ENCODE results near the gene IFT80. TPM values are rescaled to one million over a fixed set of nuclear protein-coding genes. Genes with fewer than 3 reads are reported as not detected.

The IFT80 gene
- total and polyA plus RNA-seq, 2 experiments from 2014 or later = 14.1 to 33.0 TPM

DNA sequence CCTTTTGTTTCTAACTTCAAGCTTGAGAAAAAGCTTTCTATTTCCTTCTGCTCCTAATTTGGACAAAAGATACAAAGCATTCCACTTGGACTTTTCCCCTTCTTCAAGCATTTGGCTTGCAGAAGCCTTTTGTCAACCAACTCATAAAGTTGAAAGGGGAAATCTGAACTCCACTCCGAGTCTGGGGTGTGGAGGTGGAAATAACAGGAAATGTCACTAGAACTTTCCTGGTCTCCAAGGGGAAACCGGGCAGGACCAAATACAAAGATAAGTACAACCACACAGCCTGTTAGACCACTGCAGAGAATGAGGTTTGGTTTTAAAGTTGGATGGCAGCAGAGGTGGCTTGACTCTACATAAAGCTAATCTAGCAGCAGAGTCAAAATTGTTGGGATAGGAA is 178.0 kb downstream of the IFT80 start:
- Mint-ChIP-seq H3K27me3 (ENCODE audit: insufficient read depth, low read depth, poor library complexity) (peaks cover 24% of the 10 kb centered on the region), H3K27ac (no peak overlapping the region), H3K36me3 (ENCODE audit: low read depth) (no peaks in the 10 kb centered on the region), H3K9me3 (no peaks in the 10 kb centered on the region), H3K4me3 (no peak overlapping the region), H3K4me1 (peaks cover 5% of the 10 kb centered on the region; the same call in 2 of the 3 replicates)
- H3K36me3 ChIP-seq (ENCODE audit: insufficient read depth) = no peaks in the 10 kb centered on the region
- DNase-seq (ENCODE audit: low spot score) (no peak), ATAC-seq (no peak)
- H3K4me3 ChIP-seq = no peak overlapping the region
- peaks cover 38% of the 10 kb centered on the region for H3K27me3 ChIP-seq (ENCODE audit: insufficient read depth)
- H3K27ac ChIP-seq (ENCODE audit: low read depth) = no peak overlapping the region
- no peaks in the 10 kb centered on the region; the same call in 1 of the 2 replicates for H3K4me1 ChIP-seq (ENCODE audit: insufficient read depth)
- H2AFZ ChIP-seq = no peak overlapping the region
- H3K4me2 ChIP-seq = no peak overlapping the region
- no peak for TF ChIP-seq ZNF114 (CRISPR knock-in tag; IDR thresholded peaks at IDR 0.05)
- TF ChIP-seq, protein P1, sequence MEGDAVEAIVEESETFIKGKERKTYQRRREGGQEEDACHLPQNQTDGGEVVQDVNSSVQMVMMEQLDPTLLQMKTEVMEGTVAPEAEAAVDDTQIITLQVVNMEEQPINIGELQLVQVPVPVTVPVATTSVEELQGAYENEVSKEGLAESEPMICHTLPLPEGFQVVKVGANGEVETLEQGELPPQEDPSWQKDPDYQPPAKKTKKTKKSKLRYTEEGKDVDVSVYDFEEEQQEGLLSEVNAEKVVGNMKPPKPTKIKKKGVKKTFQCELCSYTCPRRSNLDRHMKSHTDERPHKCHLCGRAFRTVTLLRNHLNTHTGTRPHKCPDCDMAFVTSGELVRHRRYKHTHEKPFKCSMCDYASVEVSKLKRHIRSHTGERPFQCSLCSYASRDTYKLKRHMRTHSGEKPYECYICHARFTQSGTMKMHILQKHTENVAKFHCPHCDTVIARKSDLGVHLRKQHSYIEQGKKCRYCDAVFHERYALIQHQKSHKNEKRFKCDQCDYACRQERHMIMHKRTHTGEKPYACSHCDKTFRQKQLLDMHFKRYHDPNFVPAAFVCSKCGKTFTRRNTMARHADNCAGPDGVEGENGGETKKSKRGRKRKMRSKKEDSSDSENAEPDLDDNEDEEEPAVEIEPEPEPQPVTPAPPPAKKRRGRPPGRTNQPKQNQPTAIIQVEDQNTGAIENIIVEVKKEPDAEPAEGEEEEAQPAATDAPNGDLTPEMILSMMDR (conservative IDR thresholded peaks at IDR 0.05; ENCODE audit: low read depth in 2 of 2) = no peak
- TF ChIP-seq, protein P2, sequence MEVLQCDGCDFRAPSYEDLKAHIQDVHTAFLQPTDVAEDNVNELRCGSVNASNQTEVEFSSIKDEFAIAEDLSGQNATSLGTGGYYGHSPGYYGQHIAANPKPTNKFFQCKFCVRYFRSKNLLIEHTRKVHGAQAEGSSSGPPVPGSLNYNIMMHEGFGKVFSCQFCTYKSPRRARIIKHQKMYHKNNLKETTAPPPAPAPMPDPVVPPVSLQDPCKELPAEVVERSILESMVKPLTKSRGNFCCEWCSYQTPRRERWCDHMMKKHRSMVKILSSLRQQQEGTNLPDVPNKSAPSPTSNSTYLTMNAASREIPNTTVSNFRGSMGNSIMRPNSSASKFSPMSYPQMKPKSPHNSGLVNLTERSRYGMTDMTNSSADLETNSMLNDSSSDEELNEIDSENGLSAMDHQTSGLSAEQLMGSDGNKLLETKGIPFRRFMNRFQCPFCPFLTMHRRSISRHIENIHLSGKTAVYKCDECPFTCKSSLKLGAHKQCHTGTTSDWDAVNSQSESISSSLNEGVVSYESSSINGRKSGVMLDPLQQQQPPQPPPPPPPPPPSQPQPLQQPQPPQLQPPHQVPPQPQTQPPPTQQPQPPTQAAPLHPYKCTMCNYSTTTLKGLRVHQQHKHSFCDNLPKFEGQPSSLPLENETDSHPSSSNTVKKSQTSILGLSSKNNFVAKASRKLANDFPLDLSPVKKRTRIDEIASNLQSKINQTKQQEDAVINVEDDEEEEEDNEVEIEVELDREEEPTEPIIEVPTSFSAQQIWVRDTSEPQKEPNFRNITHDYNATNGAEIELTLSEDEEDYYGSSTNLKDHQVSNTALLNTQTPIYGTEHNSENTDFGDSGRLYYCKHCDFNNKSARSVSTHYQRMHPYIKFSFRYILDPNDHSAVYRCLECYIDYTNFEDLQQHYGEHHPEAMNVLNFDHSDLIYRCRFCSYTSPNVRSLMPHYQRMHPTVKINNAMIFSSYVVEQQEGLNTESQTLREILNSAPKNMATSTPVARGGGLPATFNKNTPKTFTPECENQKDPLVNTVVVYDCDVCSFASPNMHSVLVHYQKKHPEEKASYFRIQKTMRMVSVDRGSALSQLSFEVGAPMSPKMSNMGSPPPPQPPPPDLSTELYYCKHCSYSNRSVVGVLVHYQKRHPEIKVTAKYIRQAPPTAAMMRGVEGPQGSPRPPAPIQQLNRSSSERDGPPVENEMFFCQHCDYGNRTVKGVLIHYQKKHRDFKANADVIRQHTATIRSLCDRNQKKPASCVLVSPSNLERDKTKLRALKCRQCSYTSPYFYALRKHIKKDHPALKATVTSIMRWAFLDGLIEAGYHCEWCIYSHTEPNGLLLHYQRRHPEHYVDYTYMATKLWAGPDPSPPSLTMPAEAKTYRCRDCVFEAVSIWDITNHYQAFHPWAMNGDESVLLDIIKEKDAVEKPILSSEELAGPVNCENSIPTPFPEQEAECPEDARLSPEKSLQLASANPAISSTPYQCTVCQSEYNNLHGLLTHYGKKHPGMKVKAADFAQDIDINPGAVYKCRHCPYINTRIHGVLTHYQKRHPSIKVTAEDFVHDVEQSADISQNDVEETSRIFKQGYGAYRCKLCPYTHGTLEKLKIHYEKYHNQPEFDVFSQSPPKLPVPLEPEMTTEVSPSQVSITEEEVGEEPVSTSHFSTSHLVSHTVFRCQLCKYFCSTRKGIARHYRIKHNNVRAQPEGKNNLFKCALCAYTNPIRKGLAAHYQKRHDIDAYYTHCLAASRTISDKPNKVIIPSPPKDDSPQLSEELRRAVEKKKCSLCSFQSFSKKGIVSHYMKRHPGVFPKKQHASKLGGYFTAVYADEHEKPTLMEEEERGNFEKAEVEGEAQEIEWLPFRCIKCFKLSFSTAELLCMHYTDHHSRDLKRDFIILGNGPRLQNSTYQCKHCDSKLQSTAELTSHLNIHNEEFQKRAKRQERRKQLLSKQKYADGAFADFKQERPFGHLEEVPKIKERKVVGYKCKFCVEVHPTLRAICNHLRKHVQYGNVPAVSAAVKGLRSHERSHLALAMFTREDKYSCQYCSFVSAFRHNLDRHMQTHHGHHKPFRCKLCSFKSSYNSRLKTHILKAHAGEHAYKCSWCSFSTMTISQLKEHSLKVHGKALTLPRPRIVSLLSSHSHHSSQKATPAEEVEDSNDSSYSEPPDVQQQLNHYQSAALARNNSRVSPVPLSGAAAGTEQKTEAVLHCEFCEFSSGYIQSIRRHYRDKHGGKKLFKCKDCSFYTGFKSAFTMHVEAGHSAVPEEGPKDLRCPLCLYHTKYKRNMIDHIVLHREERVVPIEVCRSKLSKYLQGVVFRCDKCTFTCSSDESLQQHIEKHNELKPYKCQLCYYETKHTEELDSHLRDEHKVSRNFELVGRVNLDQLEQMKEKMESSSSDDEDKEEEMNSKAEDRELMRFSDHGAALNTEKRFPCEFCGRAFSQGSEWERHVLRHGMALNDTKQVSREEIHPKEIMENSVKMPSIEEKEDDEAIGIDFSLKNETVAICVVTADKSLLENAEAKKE (CRISPR knock-in tag; IDR thresholded peaks at IDR 0.05) = no peak
- TF ChIP-seq NANOG (IDR thresholded peaks at IDR 0.05; ENCODE audit: borderline replicate concordance) = no peak
- TF ChIP-seq, protein P3, sequence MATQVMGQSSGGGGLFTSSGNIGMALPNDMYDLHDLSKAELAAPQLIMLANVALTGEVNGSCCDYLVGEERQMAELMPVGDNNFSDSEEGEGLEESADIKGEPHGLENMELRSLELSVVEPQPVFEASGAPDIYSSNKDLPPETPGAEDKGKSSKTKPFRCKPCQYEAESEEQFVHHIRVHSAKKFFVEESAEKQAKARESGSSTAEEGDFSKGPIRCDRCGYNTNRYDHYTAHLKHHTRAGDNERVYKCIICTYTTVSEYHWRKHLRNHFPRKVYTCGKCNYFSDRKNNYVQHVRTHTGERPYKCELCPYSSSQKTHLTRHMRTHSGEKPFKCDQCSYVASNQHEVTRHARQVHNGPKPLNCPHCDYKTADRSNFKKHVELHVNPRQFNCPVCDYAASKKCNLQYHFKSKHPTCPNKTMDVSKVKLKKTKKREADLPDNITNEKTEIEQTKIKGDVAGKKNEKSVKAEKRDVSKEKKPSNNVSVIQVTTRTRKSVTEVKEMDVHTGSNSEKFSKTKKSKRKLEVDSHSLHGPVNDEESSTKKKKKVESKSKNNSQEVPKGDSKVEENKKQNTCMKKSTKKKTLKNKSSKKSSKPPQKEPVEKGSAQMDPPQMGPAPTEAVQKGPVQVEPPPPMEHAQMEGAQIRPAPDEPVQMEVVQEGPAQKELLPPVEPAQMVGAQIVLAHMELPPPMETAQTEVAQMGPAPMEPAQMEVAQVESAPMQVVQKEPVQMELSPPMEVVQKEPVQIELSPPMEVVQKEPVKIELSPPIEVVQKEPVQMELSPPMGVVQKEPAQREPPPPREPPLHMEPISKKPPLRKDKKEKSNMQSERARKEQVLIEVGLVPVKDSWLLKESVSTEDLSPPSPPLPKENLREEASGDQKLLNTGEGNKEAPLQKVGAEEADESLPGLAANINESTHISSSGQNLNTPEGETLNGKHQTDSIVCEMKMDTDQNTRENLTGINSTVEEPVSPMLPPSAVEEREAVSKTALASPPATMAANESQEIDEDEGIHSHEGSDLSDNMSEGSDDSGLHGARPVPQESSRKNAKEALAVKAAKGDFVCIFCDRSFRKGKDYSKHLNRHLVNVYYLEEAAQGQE (IDR thresholded peaks at IDR 0.05; ENCODE audit: unreplicated experiment) = no peak
- no peak for TF ChIP-seq STAT1 (IDR thresholded peaks at IDR 0.05; ENCODE audit: unreplicated experiment)
- H3K79me2 ChIP-seq (replicated peaks; ENCODE audit: insufficient read depth) = no peaks in the 10 kb centered on the region
- no peaks in the 10 kb centered on the region for H4K20me1 ChIP-seq (replicated peaks; ENCODE audit: insufficient read depth)
- 0 out of 2 replicates have a peak, but pooled peaks cover 3% of the 10 kb centered on the region for H3F3A ChIP-seq (replicated peaks; ENCODE audit: low read depth)
- H3K9me2 ChIP-seq (ENCODE audit: insufficient read depth) = no peaks in the 10 kb centered on the region

Measured in GM23338 (cell line).